Activated gamma-delta T cell treated with anti-CD3 and anti-CD28 coated beads, Interleukin-2, amount 50 U/mL, for 16 hours (primary cell): ENCODE measurements around the gene KLHL22.

ENCODE experiments used
- DNase-seq: peaks from one replicate; pipeline ENCODE4 v3.0.0-alpha.2; 2020; ENCODE audit warnings: low read depth

Gene KLHL22

DNA sequence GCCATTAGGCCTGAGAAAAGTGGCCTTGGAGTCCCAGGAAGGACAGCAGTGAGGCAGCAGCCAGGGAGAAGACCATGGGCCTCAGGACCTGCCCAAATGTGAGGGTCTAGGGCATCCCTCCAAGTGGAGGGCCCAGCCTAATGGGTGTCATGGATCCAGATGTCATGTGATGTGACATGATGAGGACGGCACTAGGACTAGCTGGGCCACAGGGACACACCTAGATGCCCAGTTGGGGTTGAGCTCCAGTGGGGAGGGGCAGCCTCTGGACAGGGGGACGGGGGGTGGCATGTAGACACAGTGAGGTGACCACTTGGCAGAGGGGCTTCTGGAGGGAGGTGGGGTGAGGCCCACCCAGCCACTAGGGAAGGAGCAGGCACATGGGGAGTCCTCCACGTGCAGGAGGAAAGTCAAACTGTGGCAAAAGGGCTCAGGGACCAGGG, 63.3 kb downstream of the KLHL22 start:
- no peak for DNase-seq

DNA sequence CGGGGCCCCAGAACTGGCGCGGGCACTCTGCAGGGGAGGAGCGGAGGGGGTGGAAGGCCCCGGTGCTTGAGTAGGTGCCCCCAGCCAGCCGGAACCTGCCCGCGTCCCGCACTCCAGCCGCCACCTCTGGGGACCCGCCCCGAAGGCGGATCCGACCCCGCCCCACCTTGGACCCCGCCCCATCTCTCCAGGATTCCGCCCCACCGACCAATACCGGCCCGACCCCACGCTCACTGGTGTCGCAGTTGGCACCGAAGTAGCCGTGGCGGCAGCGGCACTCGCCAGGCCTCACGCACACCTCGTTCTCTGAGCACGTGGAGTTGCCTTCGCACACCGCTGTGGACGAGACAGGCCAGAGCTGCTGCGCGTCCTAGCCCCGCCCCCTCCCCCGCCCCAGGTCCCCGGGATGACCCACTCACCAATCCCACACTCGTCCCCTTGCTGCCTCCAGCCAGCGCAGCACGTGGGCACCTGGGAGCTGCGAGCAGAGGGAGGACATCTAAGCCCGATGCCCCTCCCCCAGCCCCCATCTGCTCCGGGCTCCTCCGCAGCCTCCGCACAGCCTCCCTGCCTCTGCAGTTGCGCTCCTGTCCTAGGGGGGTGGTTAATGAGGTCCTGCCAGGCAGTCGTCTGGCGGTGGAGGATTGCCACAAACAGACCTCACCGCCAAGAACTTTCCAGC, 63.9 kb downstream of the KLHL22 start:
- no peak for DNase-seq

DNA sequence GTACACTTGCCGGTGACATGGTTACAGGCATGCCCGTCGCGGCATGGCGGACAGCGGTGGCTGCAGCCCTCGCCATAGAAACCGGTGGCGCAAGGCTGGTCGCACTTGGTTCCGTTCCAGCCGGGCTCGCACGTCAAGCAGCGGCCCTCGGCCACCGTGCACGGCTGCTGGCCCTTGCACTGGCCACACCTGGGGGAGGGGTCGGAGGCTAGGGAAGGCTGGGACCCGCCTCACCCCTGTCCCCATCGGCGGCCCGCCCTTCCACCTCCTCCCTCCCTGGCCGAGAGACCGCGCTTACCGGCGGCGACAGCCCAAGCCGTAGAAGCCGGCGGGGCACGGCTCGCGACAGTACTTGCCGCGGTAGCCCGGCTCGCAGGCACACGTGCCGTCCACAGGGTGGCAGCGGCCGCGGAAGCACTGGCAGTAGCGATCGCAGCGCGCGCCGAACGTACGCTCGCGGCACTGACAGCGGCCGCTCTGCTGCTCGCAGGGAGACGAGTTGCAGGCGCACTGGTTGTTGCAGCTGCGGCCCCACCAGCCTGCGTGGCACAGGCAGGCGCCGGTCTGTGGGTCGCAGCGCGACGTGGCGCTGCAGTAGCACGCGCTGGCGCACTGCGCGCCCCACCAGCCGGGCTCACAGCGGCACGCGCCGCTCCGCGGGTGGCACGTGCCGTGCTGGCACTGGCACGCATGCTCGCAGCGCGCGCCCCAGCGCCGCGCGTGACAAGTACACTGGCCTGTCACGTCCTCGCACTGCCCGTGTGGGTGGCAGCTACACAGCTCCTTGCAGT, 64.7 kb downstream of the KLHL22 start:
- peak; percentile 29 for DNase-seq

DNA sequence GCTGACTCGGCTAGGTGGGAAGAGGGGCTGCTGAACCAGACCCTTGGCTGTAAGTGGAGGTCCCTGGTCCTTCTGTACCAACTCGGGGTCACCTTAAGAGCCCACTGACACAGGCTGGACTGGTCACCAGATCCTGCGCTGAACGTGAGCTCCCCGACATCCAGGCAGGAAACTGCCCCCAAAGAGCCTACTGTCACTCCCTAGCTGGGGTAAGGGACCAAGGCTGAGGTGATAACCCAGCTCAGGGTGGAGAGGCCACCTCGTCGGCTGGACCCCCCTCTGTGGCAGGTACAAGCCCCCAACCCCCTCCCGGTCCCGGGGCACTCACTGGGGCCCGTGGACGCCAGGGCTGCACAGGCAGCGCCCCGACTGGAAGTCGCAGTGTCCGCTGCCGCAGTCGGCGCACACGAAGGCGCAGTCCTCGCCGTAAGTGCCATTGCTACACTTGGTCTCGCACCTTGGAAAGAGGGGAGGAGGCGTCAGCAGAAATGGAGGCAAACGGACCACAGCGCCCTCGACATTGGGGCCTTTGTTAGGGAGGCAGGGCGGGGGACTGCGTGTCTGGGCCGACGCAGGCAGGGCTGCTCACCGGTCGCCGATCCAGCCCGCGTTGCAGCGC, 65.4 kb downstream of the KLHL22 start:
- DNase-seq: no peak

DNA sequence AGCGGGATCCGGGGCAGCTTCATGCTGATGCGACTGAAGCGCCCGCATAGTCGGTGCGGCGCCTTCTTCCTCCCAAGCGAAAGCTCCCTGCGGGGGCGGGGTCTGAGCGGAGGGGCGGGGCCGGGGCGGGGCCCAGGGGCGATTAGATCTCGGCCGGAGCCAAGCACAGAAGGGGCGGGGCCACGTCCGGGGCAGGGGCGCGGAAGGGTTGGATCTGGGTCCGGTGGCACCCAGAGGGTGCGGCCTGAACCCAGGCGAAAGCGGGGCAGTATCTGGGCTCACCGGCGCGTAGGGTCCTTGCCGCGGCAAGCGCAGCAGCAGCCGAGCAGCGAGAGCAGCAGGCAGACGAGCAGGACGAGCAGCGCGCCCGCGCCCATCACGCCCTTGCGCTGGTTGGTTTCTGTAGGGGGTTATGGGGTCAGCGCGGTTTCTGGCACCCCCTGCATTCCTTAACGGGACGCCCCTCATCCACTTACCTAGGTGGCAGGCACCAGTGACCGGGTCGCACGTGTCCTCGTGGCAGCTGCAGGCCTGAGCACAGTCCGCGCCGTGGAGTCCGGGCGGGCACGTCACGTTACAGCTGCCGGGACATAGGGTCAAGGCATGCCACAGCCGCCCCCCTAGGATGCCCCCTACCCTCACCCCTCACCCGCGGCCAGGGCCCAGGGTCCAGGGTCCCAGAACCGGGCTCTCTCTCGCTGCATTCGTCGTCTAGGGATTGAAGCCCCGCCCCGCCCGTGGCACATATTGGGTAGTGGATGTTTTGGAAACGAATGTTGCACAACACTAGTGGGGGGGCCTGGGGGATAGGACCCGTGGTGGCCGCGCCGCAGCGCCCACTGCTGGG, 66.1 kb downstream of the KLHL22 start:
- DNase-seq: peak; percentile 61

DNA sequence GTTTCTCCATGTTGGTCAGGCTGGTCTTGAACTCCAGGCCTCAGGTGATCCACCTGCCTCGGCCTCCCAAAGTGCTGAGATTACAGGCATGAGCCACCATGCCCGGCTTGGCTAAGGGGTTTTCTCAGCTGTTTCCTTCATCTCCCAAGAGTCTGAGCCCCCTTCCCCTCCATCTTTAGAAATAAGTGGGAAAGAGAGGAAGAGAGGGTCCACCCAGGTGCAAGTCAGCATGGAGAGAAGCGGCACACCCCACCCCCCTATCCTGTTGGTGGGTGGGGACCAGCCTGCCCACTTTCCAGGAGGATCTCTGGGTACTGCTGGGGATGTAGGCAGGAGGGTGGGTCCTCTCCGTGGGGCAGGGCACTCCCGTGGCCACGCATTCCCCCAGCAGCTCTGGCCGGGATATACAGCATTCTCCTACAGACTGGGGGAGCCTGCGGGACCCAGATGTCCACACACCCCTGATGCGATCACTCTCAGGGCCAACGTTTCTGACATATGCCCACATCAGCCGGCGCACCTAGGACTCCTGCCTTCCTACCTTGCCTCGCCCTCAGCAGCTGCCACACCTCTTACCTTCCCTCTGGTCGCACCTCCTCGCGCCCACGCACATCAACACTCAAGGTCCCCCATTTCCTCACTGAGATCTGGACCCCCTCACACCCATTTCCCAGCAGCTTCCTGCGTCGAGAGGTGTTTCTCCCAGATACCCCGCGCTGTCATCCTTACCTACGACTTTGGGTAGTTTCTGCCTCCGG, 66.9 kb downstream of the KLHL22 start:
- DNase-seq: no peak

DNA sequence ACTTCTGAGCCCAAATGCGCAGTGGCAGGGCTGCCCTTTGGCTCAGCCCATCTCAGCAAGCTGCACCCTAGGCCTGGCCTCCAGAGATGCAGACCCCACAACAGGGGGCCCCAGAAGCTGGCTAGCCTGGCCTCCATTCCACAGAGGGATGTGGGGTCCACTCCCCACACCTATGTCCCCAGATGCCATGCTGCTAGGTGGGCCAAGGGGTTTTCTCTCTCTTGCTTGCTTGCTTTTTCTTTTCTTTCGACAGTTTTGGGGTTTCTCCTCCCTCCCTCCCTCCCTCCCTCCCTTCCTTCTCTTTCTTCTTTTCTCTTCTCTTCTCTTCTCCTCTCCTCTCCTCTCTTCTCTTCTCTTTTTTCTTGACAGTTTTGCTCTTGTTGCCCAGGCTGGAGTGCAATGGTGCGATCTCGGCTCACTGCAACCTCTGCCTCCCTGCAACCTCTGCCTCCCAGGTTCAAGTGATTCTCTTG, 67.6 kb downstream of the KLHL22 start:
- no peak for DNase-seq

DNA sequence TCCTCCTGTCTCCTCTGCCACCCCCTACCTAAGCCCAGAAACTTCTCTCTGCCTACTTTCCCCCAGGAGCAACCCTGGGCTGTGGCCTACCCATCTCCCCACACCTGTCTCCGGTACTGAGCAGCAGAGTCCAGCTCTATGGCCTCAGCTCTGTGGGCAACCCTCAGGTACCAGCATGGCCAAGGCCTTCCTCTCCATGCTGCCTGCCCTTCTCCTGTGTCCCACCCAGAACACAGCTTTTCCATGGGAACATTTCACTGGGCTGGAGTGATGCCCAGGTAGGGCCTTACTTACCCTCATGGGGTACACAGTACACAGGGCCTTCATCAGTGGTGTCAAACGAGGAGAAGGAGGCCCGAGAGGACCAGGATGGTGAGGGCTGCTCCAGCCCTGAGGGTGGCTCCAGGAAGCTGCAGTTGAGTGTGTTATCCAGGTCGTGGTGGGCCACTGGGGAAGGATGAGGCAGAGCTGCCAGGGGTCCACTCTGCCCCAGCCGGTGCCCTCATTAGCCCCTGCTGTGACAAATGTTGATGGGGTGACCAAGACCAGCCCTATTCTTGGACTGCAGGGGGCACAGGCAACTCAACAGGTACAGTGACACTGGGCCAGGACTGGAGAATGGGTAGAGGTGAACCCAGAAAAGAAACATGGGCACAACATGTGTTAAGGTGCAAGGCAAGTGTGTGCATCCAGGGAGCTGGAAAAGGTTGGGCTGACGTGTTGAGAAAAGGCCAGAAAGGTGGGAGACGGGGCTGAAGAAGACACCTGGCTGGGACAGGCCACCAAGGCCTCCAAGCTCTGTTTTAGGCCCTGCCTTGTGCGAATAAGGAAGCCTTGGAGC, 68.3 kb downstream of the KLHL22 start:
- DNase-seq: no peak

DNA sequence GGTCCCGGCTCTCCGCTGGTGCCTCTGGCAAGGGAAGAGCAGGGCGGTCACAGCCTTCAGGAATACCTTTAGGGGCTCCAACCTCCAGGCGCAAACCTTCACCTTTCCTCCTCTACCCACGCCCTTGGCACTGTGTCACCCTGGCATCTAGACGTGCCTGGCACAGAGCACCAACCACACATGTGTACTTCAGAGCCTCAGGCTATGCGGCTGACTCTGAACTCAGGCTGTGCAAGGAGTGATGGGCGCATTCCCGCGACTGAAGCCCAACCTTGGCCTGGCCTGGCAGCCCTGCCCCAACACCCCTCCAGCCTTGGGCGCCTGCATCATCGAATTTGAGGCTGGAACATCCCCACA, 69.4 kb downstream of the KLHL22 start:
- no peak for DNase-seq

DNA sequence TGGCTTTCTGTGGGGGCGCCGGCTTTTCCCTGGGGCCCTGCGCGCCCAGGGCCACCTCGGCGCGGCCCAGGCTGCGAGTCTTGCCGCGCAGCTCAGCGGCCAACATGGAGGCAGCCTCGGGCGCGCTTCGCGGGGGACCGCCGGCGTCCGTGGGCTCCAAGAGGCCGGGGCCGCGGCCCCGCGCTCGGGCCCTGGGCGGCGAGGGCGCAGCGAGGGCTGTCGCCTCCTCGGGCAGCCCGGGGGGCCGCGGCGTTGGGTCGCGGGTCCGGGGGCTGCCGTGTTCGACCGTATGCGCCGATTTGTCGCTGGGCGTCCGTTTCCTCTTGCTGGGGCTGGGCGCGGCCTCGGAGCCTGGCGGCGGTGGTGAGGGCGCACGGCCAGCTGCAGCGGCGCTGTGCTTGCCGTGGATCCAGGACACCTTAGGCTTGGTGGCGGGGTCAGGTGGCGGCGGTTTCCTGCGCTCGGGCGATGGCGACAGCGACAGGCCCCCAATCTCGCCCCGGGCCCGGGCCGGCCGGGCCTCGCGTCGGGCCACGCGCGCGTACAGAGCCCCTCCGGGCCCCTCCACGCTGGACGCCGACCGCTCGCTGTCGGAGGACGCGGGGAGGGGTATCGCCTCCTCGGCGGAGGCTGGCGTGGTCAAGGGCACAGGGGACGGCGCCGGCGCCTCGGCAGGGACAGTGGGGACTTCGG, 69.9 kb downstream of the KLHL22 start:
- no peak for DNase-seq

DNA sequence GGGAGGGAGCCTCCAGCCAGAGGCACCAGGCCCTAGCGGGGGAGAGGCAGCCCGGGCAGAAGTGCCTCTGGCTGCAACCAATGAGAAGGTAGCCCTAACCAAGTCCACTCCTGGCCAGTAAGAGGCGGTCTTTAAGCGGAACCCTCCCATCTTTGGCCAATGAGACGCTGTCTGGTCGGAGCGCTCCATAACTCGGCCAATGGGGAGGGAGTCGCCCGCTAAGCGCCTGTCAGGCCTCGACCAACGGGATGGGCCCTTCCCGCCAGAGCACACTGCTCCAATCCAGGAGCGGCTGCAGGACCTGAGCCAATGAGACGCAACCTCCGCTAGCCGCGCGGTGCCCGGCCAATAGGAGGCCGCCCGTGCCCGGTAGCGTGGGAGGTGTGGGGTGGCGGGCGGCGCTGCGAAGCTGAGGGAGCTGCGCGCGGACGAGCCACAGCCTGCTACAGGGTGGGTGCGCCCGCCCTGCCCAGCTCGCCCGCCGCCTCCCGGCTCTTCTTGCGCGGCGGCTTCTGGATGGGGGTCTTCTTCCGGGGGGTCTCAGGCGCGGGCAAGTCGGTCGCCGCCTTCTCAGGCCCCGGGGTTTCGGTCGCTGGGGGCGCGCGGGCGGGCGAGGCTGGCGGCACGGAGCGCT, 70.5 kb downstream of the KLHL22 start:
- DNase-seq: no peak

DNA sequence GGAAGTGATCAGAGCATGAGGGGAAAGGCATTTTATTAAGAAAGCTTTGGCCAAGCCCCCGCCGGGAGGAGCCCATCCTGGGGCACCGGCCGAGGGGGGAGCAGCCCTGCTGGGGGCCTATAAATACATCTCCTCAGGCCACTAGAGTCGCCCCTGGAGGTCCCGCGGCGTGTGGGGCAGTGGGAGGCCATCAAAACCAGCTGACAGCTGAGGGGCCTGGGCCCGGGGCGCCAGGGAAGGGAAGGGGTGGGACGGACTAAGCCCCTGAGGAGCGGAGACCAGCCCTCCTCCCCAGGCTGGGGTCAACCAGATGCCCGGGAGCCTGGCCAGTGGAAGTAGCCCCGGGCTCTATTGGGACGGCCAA, 71.0 kb downstream of the KLHL22 start:
- no peak for DNase-seq

DNA sequence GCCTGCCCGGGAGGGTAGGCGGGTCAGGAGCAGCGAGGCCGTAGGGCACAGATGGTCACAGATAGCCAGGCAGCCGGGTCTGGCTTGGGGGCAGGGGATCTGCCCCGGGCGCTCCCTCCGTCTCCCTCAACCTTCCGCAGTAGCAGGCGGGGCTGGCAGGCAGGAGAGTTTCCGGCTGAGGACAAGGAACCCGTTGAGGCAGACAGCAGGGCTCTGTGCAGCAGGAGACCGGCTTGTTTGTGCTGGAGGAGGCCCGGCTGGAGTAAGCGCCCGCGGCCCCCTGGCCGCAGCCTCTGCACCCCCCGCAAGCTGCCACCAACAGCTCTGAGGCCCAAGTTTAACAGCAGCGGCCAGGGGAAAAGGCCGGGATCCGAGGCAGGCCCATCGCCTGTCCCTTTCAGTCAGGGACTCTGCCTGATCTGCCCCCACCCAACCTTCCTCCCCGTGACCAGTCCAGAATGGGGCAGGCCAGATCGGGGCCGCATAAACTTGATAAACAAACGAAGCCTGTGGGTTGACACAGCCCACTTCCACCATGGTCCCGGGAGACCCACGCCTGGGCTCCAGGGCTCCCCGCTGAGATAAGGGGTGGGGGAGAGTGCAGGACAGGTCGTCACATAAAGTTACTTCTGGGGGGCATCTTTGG, 71.6 kb downstream of the KLHL22 start:
- DNase-seq: no peak

DNA sequence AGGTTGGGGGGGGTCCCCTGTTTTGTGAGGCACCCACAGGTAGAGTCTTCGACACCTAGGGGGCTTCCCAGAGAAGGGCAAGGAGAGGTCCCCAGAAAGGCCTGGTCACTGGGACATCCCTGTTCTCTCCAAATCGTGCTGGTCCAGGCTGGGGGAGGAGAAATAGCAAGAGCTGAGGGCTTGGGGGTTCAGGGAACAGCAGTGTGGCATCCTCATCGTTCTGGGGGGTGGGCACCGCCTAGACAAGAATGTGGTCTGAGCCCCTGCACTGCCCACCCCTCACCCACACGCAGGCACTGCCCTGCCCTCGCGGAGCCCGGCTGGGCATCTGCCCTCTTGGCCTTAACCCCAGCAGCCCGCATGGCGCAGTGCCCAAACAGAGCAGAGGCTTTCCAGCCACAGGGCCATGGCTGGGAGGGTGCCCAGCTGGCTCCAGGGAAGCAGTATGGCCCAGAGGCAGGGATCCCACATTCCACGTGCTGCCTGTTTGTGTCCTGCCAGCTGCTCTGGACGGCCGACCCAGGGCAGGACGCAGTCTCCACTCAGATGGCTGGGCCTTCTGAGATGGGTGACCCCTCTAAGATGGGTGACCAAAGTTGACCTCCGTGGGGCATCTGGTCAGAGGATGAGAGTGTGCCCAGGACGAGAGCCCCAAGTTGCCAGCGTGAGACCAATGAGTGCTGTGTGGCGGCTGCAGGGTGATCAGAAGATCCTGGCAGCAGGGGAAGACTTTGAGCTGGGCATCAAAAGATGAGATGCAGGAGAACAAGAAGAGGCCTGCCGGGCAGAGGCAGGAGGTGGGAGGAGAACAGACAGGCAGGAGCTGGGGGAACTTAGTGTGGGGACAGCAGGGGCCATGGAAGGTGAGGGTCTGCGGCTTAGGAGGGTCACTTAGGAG, 72.3 kb downstream of the KLHL22 start:
- DNase-seq: no peak

DNA sequence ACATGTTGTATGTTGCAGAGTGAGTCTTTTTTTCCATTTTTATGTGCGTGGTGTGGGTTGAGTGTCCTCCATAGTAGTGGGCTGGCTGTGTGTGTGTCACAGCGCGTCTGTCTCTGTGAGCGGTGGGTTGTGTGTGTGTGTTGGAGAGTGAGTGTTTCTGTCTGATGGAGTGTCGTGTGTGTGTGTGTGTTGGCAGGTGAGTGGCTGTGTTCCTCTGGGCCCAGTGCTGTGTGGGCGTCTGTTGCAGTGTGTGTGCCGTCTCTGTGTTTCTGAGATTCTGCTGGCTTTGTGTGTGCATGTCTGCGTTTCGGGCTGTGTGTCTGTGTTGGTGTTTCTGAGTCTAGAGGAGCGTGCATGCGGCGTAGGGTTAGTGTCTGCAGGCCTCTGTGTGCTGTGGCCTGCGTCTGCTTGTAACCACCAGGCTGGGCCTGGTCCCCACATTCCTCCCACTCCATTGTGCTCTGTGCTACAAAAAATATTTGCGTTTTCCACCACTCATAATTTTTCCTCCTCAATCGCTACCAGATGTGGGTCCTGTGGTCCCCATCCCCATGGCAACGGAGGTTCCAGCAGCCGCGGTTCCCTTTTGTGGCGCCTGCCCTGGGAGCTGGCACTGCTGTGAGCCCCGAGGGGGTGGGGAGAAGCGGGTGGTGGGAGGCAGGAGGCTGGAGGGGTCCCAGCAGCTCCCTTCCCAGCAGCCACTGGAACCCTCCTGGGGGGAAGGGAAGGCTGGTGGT, 73.2 kb downstream of the KLHL22 start:
- DNase-seq: no peak

DNA sequence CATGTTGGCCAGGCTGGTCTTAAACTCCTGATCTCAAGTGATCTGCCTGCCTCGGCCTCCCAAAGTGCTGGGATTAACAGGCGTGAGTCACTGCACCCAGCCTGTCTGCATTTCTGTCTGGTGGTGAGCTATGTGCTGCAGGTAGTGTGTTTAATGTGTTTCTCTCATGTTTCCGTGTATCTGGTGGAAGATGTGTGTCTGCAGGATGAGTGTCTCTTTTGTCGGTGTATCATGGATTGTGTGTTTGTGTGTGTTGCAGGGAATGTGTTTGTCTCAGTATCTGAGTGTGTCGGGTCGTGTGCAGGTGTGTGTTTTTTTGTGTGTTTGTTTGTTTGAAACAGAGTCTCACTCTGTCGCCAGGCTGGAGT, 74.1 kb downstream of the KLHL22 start:
- no peak for DNase-seq

DNA sequence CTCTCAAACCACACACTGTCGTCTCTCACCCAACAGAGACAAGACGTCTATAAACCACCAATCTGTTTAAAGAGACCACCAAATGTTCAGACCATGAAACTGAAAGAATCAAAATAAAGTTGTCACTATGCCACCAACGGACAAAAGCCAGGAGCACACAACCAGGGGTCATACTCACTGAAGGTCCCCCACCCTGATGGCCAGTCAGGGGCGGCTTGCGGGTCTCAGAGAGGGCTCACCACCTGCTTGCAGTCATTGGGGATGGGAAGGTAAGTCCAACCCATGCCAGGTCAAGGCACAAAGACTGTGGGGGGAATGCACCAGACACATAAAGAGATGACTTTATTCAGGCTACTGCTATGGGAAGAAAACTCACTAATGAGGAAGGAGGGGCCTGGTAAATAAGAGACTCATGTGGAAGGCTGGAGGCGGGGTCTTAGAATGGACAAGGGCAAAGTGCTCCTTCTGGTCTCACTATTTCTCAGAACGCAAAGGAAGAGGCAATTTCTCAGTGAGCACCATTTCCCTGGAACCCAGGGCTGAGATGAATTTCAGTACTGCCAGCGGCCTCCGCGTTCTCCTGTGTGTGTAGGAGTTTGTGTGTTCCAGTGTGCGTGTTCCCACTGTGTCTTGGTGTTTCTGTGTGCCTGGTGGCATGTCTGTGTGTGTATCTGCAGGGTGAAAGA, 75.3 kb downstream of the KLHL22 start:
- DNase-seq: no peak
